ENCODE measurements around the gene CYP2C19. TPM values are rescaled to one million over a fixed set of nuclear protein-coding genes. Genes with fewer than 3 reads are reported as not detected.

Gene CYP2C19
- polyA plus RNA-seq, 1 donor from 2014 or later, result 0.16 TPM

DNA sequence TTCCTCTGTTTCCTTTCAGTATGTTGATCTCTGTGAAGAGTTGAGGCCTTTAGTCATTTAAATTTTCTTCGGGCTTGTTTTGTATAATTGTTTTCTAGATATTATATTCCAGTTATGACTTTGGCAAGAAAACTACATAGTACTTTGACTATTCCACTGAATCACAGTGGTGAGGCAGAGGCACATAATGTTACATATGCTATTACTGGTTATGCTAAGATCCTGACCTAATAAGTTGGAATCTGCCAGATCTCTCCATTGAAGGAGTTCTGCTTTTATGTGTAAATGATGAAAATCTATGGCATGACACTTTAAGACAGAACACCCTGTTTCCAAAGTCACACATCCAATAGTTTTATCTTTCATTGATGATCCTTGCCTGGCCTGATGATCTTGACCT is 83.7 kb downstream of the CYP2C19 start:
- Histone ChIP-seq H3K4me3 (ENCODE audit: low read length) (no peak overlapping the region), H3K4me2 (ENCODE audit: low read length) (no peak overlapping the region), H3K9me2 (ENCODE audit: insufficient read depth, low read length) (no peaks in the 10 kb centered on the region), H3K36me3 (ENCODE audit: insufficient read depth, low read length) (no peaks in the 10 kb centered on the region), H3K9me3 (ENCODE audit: low read length) (no peaks in the 10 kb centered on the region), H3K9ac (ENCODE audit: low read length) (no peak overlapping the region), H3K27me3 (ENCODE audit: insufficient read depth, low read depth, low read length) (no peaks in the 10 kb centered on the region), H3K27ac (ENCODE audit: low read length) (no peak overlapping the region), H3F3A (ENCODE audit: insufficient read depth, low read length, poor library complexity, severe bottlenecking) (no peaks in the 10 kb centered on the region), H3K79me2 (replicated peaks; ENCODE audit: insufficient read depth, low read length) (no peaks in the 10 kb centered on the region), H4K20me1 (ENCODE audit: insufficient read depth) (no peaks in the 10 kb centered on the region), H2AFZ (ENCODE audit: low read depth, low read length) (no peak overlapping the region)
- TF ChIP-seq RAD21 (conservative IDR thresholded peaks at IDR 0.05), result no peak
- no peak for TF ChIP-seq POLR2AphosphoS5 (IDR thresholded peaks at IDR 0.05)
- TF ChIP-seq EZH2 (IDR thresholded peaks at IDR 0.05; ENCODE audit: borderline replicate concordance, insufficient read depth, low read length, poor library complexity, severe bottlenecking), result no peak
- TF ChIP-seq MXI1 (conservative IDR thresholded peaks at IDR 0.05; ENCODE audit: poor library complexity, severe bottlenecking), result no peak
- TF ChIP-seq, protein P1, sequence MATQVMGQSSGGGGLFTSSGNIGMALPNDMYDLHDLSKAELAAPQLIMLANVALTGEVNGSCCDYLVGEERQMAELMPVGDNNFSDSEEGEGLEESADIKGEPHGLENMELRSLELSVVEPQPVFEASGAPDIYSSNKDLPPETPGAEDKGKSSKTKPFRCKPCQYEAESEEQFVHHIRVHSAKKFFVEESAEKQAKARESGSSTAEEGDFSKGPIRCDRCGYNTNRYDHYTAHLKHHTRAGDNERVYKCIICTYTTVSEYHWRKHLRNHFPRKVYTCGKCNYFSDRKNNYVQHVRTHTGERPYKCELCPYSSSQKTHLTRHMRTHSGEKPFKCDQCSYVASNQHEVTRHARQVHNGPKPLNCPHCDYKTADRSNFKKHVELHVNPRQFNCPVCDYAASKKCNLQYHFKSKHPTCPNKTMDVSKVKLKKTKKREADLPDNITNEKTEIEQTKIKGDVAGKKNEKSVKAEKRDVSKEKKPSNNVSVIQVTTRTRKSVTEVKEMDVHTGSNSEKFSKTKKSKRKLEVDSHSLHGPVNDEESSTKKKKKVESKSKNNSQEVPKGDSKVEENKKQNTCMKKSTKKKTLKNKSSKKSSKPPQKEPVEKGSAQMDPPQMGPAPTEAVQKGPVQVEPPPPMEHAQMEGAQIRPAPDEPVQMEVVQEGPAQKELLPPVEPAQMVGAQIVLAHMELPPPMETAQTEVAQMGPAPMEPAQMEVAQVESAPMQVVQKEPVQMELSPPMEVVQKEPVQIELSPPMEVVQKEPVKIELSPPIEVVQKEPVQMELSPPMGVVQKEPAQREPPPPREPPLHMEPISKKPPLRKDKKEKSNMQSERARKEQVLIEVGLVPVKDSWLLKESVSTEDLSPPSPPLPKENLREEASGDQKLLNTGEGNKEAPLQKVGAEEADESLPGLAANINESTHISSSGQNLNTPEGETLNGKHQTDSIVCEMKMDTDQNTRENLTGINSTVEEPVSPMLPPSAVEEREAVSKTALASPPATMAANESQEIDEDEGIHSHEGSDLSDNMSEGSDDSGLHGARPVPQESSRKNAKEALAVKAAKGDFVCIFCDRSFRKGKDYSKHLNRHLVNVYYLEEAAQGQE (IDR thresholded peaks at IDR 0.05; ENCODE audit: borderline replicate concordance), result no peak
- no peak for TF ChIP-seq SMC3 (conservative IDR thresholded peaks at IDR 0.05; ENCODE audit: poor library complexity)
- no peak for TF ChIP-seq TAF1 (IDR thresholded peaks at IDR 0.05; ENCODE audit: low read depth)
- TF ChIP-seq, protein P2, sequence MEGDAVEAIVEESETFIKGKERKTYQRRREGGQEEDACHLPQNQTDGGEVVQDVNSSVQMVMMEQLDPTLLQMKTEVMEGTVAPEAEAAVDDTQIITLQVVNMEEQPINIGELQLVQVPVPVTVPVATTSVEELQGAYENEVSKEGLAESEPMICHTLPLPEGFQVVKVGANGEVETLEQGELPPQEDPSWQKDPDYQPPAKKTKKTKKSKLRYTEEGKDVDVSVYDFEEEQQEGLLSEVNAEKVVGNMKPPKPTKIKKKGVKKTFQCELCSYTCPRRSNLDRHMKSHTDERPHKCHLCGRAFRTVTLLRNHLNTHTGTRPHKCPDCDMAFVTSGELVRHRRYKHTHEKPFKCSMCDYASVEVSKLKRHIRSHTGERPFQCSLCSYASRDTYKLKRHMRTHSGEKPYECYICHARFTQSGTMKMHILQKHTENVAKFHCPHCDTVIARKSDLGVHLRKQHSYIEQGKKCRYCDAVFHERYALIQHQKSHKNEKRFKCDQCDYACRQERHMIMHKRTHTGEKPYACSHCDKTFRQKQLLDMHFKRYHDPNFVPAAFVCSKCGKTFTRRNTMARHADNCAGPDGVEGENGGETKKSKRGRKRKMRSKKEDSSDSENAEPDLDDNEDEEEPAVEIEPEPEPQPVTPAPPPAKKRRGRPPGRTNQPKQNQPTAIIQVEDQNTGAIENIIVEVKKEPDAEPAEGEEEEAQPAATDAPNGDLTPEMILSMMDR (IDR thresholded peaks at IDR 0.05; ENCODE audit: poor library complexity, severe bottlenecking), result no peak
- TF ChIP-seq EP300 (conservative IDR thresholded peaks at IDR 0.05; ENCODE audit: poor library complexity, severe bottlenecking), result no peak

DNA sequence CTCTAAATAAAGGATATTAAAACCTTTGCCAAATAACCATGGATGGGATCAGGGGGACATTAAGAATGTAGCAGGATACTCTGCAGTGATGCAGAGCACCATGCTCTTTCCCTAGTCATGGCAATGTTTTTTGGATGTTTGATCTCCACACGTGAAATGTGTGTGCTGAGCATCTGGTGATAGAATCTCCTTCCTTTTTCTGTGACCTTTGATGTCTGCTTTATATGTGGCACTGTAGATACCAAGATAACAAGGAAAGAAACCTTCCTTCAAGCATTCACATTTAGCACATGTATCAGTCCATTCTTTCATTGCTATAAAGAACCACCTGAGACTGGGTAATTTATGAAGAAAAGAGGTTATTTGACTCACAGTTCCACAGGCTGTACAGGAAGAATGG is 88.3 kb downstream of the CYP2C19 start:
- H3K9ac ChIP-seq (ENCODE audit: low read length), result no peak overlapping the region
- TF ChIP-seq, protein P1 (IDR thresholded peaks at IDR 0.05; ENCODE audit: borderline replicate concordance), result no peak
- TF ChIP-seq, protein P2 (IDR thresholded peaks at IDR 0.05; ENCODE audit: poor library complexity, severe bottlenecking), result no peak
- no peak for TF ChIP-seq TAF1 (IDR thresholded peaks at IDR 0.05; ENCODE audit: low read depth)
- TF ChIP-seq MXI1 (conservative IDR thresholded peaks at IDR 0.05; ENCODE audit: poor library complexity, severe bottlenecking), result no peak
- TF ChIP-seq EP300 (conservative IDR thresholded peaks at IDR 0.05; ENCODE audit: poor library complexity, severe bottlenecking), result no peak
- no peak for TF ChIP-seq RAD21 (conservative IDR thresholded peaks at IDR 0.05)
- TF ChIP-seq SMC3 (conservative IDR thresholded peaks at IDR 0.05; ENCODE audit: poor library complexity), result no peak
- TF ChIP-seq EZH2 (IDR thresholded peaks at IDR 0.05; ENCODE audit: borderline replicate concordance, insufficient read depth, low read length, poor library complexity, severe bottlenecking), result no peak
- TF ChIP-seq POLR2AphosphoS5 (IDR thresholded peaks at IDR 0.05), result no peak
- no peaks in the 10 kb centered on the region for H3K36me3 ChIP-seq (ENCODE audit: insufficient read depth, low read length)
- no peak overlapping the region for H3K27ac ChIP-seq (ENCODE audit: low read length)
- H3K4me2 ChIP-seq (ENCODE audit: low read length), result no peak overlapping the region
- no peaks in the 10 kb centered on the region for H3F3A ChIP-seq (ENCODE audit: insufficient read depth, low read length, poor library complexity, severe bottlenecking)
- no peaks in the 10 kb centered on the region for H3K27me3 ChIP-seq (ENCODE audit: insufficient read depth, low read depth, low read length)
- no peaks in the 10 kb centered on the region for H3K79me2 ChIP-seq (replicated peaks; ENCODE audit: insufficient read depth, low read length)
- H3K4me3 ChIP-seq (ENCODE audit: low read length), result no peak overlapping the region
- no peaks in the 10 kb centered on the region for H3K9me3 ChIP-seq (ENCODE audit: low read length)
- no peaks in the 10 kb centered on the region for H4K20me1 ChIP-seq (ENCODE audit: insufficient read depth)
- no peak overlapping the region for H2AFZ ChIP-seq (ENCODE audit: low read depth, low read length)
- no peaks in the 10 kb centered on the region for H3K9me2 ChIP-seq (ENCODE audit: insufficient read depth, low read length)

Data from neural cell (in vitro differentiated cells).